COLO668 (cell line): ENCODE data around the gene ADAM10.
"Not testable (repeated sequence)": the region's sequence is repeated elsewhere in the genome, so short reads cannot be mapped to it uniquely, and the experiment has no call there.

Source experiments
- DNase-seq: peaks from one replicate; lab custom pipeline; 2025; ENCODE audit not compliant: unreplicated experiment; lab: John Stamatoyannopoulos, UW

Gene ADAM10, protein sequence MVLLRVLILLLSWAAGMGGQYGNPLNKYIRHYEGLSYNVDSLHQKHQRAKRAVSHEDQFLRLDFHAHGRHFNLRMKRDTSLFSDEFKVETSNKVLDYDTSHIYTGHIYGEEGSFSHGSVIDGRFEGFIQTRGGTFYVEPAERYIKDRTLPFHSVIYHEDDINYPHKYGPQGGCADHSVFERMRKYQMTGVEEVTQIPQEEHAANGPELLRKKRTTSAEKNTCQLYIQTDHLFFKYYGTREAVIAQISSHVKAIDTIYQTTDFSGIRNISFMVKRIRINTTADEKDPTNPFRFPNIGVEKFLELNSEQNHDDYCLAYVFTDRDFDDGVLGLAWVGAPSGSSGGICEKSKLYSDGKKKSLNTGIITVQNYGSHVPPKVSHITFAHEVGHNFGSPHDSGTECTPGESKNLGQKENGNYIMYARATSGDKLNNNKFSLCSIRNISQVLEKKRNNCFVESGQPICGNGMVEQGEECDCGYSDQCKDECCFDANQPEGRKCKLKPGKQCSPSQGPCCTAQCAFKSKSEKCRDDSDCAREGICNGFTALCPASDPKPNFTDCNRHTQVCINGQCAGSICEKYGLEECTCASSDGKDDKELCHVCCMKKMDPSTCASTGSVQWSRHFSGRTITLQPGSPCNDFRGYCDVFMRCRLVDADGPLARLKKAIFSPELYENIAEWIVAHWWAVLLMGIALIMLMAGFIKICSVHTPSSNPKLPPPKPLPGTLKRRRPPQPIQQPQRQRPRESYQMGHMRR

DNA sequence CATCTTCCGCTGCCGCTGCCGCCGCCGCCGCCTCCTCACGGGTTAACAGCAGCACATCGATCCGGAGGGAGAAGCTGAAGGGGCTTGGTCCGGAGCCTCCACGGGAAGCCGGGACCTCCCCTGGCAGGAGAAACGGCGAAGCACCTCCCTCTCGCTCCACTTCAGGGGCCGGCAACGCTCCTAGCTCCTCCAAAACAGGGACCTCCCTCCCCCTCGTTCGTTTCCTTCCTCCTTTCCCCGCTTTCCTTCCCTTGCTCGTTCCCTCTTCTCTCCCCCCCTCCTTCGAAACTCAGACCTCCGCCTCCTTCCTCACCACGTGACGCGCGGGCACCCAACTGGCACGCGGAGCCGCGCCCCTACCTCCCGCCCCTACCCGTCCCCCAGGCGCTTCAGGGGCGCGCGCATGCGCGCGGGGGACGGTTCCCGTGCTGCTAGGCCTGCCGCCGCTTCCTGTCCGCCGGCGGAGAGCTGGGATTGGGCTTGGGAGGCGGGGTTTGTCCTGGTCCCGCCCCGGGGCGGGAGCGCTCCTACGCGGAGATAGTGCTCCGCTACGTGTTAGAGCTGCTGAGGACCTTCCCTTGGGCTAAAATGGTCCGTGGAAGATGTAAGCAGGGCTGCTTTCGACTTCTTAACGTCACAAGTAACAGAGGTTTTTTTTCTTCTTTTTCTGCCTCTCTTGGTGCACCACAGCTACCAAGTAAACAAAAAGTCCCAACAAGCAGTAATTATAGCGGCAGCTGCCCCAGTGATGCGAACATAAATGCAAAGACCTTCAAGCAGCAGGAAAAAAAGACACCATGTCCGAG lies at the start of gene ADAM10:
ADAM10 (minus strand) TSS at position 176 of the 806 bp plus-strand sequence; CDS start at position 3, 173 bp downstream.
- DNase-seq: peak; percentile 99

DNA sequence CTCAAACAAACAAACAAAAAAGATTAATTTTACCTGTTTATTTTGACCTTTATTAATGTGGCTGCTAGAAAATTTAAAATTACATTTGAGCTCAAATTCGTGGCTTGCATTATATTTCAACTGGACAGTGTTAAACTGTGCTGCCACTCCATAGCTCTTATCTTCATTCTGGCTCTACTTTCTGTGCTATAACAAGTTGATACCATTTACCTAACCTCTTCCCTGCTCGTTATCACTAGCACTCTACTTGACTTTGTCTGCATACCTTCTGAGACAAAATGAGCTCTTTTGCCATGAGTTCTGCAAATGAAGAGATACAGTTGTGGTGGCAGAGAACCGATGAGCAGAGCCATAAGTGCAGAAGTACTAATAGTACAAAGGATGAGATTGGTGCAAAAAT lies 48.0 kb upstream of the ADAM10 start:
- no peak for DNase-seq

DNA sequence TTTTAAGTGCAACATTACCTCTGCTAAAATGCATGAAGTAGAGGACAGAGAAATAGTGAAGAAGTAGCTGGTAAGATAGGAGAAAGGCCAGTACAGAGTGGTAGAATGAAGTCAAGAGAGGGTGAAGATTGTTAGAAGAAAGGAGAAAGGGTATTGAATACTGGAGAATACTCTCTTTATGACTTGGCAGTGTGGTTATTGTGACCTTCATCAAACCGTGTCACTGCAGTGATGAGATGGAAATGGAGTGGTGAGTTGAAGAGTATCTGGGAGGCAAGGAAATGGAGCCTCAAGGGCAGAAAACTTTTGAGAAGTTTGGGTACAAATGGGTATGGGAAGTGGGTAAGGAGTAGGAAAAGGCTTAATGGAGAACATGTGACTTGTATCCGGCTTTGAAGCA lies 46.3 kb upstream of the ADAM10 start:
- DNase-seq: no peak

DNA sequence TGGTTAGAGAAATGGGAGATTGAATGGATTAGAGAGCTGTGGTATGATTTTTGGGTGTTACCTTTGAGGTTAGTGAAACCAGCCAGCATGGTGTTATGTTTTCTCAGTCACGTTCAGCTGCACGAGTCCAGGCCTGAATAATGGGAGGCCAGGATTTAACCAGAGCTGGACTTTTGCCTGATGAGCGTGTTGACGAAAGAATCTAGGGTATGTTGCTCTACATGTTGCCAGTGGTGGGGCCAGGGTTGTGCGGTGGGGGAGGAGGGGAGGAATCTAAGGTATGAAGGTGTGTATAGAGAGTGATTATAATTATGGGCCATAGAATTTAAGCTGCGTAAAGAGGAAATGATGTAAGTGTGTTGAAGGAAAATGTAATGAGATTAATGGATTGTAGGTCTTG lies 44.4 kb upstream of the ADAM10 start:
- no peak for DNase-seq

DNA sequence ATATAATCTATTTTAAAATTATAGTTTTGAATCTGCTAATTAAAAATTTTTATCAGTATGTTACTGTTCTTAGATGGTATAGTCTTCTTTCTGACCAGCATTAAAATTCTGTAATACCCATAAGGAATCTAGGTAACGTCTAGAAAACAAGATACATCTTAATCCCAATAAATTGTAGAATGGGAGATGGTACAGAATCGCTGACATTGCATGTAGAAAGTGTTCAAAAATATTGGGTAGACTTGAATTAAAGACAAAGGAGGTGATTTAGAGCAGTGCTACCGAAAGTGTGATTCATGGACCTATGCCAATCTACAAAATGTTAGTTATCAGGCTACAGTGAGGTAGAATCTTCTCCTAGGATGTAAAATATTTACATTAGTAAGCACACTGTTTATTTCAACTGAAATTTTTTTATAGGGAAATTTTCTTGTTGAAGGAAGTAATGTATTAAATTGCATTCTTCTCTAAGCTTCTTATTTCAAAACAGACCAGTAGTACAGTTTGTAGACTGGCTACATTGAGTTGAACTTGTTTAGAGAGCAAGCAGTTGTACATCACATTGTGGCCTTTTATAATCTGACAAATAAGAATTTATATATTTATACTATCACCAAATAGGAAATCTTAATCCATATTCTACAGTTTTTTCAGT lies 38.7 kb upstream of the ADAM10 start:
- no peak for DNase-seq

DNA sequence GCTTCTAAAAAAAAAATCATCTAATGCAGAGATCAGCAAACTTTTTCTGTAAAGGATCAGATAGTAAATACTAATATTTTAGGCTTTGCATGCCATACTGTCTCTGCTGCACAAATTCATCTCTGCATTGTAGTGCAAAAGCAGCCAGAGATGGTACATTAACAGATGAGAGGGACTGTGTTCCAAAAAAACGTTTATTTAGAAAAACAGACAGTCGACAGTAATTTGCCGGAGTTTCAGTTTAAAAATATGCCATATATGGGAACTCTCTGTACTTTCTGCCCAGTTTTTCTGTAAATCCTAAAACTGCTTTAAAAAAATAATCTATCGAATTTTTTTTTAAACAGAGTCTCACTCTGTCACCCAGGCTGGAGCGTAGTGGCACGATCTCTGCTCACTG lies 35.8 kb upstream of the ADAM10 start:
- no peak for DNase-seq

DNA sequence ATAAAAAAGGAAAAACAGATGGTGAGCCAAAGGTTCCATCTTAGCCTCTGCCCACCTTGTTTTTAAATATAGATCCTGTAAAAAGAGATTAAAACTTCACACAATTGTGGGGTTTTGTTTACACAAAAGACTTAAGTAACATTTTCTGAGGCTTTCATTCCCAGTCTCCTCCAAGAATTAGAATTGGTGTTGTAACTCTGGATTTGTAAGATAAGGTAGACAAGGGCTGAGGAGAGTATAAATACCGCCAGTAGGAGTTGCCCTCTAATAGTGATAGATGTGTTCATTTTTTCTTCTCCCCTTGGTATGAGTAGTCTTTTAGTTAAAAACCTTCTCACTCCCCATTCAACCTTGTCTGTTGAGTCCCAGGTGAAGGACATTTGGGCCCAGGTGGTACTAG lies 30.0 kb upstream of the ADAM10 start:
- DNase-seq: no peak

DNA sequence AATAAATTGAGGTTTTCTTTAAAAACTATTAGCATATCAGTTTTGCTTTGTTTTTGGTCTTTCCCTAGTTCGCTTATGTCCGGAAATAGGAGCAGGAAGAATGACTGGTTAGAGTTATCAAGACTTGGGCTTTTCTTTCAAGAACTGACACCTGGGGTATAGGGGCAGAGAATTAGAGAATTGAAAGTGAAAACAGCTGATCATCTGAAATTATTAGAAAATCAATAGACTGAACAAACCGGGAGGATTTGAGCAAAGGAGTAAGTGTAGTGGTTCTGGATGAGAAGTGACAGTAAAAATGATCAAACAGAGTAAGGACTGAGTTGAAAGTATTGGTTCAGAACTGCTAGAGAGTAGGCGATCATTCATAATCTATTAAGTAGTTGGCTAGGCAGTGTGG lies 27.6 kb upstream of the ADAM10 start:
- DNase-seq: no peak

DNA sequence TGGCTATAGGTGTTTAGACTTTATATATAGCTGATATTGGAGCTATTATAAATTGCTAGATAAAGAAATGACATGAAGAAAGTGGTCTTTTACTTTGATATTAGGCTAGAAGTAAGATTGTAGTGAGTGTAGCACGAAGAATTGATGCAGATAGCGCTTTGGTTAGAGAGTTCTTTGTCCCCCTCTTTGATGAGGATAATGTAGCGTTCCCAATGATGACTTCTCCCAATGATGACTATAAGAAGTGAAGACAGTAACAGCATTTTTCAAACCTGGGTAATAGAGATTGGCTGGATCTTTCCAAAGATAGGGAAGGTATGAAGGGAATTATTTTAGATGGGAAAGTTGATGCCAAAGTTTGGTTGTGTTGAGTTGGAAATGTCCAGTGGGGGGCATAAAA lies 25.9 kb upstream of the ADAM10 start:
- no peak for DNase-seq

DNA sequence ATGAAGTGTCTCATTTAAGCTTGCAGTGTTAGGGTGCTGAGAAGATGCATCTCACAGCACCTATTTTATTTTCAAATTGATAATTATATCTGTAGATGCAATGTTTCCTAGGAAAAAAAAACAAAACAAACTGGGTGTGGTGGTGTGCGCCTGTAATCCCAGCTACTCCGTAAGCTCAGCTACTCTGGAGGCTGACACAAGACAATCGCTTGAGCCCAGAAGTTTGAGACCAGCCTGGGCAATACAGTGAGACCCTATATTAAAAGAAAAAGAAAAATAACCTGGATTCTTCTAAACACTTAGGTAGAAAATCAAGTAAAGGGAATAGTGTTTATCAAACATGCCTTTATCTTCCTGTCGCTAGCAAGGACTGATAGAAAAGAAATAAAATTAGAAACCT lies 23.5 kb upstream of the ADAM10 start:
- DNase-seq: no peak

DNA sequence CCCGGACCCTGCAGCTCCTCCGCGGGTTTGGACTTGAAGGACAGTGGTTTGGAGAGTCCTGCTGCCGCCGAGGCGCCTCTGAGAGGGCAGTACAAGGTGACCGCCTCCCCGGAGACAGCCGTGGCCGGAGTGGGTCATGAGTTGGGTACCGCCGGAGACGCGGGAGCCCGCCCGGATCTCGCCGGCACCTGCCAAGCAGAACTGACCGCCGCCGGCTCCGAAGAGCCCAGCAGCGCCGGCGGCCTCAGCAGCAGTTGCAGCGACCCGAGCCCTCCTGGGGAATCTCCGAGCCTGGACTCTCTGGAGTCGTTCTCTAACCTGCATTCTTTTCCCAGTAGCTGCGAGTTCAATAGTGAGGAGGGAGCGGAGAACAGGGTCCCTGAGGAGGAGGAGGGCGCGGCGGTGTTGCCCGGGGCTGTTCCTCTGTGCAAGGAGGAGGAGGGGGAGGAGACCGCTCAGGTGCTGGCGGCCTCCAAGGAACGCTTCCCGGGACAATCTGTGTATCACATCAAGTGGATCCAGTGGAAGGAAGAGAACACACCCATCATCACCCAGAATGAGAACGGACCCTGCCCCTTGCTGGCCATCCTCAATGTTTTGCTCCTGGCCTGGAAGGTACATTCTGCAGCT lies 22.2 kb upstream of the ADAM10 start:
- DNase-seq: peak; percentile 55

DNA sequence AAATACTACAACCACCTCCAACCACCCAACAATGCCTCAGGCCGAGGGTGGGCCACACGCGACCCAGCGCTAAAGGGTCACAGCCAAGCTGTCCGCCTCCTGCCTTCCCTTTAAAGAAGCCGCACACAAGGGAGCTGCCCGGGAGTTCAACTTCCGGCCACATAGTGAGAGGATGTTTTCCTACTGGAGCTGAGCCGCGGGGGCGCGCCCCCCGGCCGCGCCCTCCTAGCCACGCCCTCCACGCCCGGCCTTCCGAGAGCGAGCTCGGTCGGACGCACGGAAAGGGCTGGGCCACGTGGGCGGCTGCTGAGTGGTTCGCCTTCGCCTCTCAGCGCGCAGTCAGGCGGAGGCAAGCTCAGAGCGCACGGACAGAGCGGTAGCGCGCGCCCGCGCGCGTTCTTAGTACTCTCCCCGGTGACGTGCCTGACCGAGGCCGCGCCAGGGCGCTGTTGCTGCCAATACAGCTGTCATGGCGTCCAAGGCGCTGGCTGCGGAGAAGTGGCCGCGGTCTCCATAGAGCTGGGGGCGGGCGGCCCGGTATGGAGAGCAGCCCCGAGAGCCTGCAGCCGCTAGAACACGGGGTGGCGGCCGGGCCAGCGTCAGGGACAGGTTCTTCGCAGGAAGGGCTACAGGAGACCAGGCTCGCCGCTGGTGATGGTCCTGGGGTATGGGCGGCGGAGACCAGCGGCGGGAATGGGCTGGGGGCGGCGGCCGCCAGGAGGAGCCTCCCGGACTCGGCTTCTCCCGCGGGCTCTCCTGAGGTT lies 21.5 kb upstream of the ADAM10 start, which contains the start of gene MINDY2:
MINDY2 (plus strand) TSS at position 446 of the 764 bp plus-strand sequence; CDS start at position 540, 94 bp downstream.
- DNase-seq: peak; percentile 99

DNA sequence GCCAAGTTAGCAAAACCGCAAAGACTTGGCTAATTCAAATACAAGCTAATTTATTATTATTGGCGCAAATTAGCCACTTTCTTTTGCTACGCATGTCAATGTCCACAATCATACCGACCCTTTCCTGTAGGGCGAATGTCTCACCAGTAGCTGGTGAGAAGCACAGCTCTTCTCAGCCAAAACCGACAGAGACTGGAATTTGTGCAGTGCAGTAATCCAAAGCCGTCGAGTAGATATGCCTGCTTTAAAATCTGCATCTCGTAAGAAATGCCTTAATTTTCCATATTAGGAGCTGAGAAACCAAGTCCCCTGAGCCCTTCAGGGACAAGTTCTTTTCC lies 21.0 kb upstream of the ADAM10 start:
- DNase-seq: no peak

DNA sequence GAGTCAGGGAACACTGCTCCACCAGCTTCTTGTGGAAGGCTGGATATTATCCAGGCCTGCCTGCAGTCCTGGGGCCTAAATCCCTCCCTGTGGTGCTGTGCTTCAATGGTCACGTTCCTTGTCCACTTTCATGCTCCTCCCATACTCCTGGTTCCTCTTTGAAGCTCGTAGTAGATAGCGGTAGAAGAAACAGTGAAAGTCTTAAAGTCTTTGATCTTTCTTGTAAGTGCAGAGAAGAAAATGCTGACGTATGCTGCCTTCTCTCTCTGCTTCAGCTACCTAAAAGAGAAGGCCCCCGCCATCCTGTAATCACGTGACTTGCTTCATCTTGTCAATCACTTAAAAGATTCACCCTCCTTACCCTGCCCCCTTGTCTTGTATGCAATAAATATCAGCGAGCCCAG lies 19.1 kb upstream of the ADAM10 start:
- DNase-seq: not testable (repeated sequence)

DNA sequence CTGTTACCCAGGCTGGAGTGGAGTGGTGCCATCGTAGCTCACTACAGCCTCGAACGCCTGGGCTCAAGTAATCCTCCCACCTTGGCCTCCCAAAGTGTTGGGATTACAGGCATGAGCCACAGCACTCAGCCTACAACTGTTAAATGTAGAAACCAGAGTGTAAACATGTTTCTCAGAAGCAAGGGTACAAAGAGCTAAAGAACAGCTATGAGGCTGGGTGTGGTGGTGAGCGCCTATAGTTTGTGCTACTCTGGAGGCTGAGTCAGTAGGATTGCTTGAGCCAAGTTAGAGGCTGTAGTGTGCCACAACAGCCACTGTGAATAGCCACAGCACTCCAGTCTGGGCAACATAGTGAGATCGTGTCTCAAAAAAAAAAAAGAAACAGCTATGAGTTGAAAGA lies 16.8 kb upstream of the ADAM10 start:
- DNase-seq: no peak

DNA sequence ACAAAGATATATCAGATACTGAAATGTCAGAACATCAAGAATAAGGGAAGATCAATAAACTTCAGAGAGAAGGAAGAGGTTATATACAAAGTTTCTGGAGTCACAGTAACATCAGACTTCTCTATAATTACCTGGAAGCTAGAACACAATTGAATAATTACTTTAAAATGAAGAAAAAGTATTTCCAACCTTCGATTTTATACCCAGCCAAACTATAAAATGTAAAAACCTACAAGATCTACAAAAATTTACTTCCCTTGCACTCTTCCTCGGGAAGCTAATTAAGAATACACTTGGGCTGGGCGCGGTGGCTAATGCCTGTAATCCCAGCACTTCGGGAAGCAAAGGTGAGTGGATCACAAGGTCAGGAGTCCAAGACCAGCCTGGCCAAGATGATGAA lies 15.0 kb upstream of the ADAM10 start:
- no peak for DNase-seq

DNA sequence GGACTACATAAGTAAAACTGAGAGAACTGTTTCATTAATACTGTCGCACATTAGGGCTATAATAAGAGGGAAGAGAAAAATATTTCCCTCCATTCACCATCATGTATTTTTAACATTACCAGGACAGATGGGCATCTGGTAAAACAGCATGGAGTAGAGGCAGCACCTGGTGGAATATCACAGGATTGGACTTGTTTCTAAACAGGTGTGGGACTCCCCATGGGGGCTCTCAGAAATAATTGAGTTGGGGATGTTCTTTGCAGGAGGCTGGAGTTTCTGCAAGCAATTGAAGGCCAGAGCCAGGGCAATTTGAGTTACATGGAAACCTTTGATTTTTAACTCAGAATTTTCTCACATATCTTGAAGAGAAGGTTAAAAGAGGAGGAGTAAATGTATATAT lies 13.2 kb upstream of the ADAM10 start:
- DNase-seq: no peak

DNA sequence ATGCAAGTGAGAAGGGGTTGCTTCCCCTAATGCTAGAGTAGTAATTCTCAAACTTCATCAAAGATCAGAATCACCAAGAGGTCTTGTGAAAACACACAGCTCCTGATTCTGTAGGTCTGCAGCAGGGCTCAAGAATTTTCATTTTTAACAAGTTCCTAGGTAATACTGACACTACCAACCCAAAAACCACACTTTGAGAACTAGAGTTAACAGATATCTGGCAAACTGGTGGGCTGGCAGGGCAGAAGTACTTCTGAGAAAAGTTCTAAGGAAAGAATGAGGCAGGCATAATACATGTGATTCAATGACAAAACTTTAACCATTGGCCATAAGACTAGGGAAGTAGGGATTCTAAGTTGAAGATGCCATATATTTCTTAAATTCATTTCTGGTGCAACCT lies 12.8 kb upstream of the ADAM10 start:
- no peak for DNase-seq

DNA sequence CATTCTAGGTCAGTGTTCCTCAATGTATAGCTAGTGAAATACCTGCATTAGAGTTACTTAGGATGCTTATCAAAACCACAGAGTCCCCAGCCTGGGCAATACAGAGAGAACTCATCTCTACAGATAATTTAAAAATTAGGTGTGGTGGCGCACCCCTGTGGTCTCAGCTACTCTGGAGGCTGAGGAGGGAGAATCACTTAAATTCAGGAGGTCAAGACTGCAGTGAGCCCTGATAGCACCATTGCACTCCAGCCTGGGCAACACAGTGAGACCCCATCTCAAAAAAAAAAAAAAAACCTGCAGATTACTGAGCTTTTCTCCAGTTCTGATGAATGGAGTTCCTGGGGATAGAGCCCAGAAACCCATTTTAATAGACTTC lies 11.5 kb upstream of the ADAM10 start:
- DNase-seq: no peak
